Measurements from ENCODE around the gene RMC1.
"Not testable (repeated sequence)": the region's sequence is repeated elsewhere in the genome, so short reads cannot be mapped to it uniquely, and the experiment has no call there.

Gene RMC1

DNA sequence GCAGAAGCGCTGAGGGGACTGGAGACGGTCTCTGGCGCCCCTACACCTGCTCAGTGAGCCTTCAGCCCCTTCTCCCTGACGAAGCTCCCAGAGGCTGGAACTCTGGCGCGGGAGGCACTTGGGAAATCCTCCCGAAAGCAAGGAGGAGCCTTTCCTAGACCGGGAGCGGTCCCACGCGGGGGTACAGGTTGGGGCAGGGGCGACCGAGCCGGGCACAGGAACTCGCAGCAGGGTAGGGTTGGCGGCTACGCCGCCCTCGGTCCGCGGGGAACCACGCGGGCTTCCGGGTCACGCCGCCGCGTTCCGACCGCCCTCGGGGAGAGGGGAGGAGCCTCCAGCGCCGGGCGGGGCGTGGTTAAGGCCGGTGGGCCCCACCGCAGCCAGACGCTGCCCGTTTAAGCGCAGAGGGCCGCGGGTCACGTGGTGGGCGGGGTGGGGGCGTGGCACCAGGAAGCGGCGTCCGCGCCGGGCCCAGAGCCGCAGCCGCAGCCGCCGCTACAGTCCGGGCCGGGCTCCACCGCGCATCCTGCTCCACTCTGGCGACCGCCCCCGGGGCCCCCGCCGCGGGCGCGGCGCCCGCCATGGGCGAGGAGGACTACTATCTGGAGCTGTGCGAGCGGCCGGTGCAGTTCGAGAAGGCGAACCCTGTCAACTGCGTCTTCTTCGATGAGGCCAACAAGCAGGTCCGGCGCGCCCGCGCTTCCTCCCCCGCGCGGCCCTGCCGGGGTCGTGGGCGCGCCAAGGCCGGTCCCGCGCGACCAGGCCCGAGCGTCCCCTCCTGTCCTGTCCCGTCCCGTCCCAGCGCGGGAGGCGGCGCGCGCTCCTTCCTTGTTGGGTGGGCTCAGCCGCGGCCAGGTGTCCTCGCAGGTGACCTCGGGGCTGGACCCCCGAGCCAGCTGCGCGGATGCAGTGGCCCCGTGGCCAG lies at the start of gene RMC1:
TSS of gene RMC1 (plus strand) at position 474 of the 925 bp plus-strand sequence. CDS start at position 582, 108 bp downstream.
- peak; percentile 86 for DNase-seq

DNA sequence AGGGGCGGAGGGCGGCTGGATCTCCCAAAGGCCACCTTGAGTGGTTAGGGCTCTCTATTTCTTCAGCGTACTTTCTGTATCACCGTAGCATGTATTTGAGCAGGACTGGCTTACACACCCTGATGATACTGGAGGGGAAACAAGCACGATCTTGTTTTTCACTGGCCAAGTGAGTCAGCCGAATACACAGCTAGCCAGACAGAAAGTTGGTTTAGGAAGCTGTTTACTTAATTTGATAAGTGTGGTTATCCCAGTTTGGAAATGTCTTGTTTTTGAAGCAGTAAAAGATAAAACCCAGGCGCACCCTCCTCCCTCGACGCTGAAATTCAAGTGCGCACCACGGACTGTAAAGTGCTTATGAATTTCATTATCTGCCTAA lies 49.6 kb upstream of the RMC1 start:
- peak; percentile 33 for DNase-seq

- no peak for DNase-seq
Measured at GRCh38 chr18:23456835-23457234, 46.5 kb upstream of the RMC1 start.

DNA sequence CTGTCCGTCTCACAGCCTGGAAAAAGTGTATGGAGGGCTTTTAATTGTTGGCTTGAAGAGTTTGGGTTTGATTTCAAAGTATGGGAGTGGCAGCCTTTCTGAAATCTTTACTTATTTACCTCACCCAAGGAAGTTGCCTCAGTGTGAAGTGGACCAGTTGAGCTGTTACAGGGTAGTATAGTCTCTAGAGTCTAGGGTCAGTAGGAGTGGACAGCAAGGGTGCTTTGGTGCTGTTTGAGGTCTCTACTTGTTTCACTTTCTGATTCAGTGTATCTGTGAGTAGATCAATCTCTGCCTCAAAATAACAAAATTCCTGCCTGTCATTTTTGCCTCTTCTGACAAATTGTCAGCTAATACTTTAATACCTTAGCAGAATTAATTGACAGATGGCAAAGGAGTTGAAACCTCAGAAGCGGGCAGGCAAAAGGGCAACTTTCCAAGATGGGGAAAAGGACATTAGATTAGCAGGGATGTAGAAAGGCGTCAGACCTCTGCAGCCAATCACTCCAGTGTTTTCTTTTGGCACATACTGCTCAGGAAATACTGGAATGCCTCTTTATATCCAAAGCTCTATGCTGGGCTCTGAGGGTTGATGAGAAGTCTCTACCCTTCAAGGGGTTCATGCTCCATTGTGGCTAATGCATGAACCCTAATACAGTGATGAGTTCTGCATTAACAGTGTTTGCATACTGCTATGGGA lies 44.3 kb upstream of the RMC1 start:
- DNase-seq = no peak

GRCh38 chr18:23459530-23459921 lies 43.8 kb upstream of the RMC1 start:
- DNase-seq = no peak

GRCh38 chr18:23460285-23461273 lies 42.7 kb upstream of the RMC1 start:
- no peak for DNase-seq

- no peak for DNase-seq
Measured at GRCh38 chr18:23462876-23463275, 40.4 kb upstream of the RMC1 start.

DNA sequence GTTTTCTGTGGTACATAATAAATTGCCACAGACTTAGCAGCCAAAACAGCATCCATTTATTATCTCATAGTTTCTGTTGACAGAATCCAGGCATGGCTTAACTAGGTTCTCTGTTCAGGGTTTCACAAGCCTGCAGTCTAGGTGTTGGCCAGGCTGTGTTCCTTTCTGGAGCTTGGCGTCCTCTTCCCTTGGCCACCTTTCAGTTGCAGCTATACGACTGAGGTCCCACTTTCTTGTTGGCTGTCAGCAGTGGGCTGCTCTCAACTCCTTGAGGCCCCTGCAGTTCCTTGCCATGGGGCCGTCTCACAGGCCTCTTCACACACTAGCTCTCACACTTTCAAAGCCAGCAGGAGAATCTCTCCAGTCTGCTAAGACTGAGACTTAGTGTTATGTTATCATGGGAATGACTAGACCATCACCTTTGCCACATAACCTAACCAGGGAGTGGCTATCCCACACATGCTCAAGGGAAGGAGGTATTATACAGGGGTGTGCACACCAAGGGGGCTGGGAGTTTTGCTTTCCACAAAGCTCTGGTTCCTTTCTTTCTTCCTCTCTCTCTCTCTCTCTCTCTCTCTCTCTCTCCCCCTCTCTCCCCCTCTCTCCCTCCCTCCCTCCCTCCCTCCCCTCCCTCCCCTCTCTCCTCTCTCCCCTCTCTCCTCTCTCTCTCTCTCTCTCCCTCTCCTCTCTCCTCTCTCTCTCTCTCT lies 34.4 kb upstream of the RMC1 start:
- DNase-seq = no peak

DNA sequence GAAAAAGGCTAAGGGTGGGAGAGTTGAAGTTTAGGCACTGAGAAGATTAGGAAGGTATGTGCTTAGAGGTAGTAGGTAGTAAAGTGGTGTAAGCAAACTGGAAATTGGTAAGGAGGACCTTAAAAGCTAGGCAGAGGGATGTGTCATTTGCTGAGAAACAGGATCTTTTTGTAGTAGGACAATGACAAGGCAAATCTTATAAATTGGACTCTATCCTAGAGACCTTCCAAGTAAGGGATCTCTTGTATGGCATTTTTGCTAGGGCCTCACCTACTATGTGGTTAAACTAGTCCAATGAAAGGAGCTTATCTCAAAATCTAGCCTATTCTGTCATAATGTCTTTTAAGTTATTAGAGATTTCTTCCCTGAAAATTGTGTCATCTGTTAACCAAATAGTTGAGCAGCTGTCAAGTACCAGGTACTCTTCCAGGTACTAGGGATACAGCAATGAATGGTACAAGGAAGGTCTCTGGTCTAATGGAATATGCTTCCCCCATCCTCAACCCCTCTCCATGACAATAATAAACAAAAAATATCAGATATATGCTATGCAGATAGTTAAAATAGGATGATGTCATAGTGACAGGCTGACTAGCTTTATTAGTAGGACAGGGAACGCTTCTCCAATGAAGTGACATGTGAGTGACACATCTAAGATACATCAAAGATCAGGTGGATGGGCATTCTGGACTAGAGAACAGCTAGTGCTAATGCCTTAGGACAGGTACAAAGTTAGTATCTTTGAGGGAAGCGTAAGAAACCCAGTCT lies 32.5 kb upstream of the RMC1 start:
- no peak for DNase-seq

DNA sequence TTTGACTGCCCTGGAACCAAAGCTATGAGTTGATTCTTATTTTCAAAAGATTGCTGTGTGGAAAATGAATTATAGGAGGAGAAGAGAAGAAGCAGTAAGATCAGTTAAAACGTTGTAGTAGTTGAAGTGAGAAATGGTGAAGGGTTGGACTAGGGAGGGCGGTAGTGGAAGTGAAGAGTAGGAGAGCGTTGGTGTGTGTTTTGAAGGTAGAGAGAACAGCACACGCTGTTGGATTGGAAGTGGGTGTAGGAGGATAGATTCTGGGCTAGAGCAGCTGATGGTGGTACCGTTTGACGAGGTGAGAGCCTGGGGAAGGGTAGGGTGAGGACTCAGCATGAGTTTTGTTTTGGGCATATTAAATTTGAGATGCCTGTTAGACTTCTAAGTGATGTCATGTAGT lies 31.8 kb upstream of the RMC1 start:
- DNase-seq = no peak

GRCh38 chr18:23479829-23480505 lies 23.3 kb upstream of the RMC1 start:
- no peak for DNase-seq

GRCh38 chr18:23484561-23485182 lies 18.6 kb upstream of the RMC1 start:
- no peak for DNase-seq

GRCh38 chr18:23485386-23485785 lies 17.9 kb upstream of the RMC1 start:
- no peak for DNase-seq

DNA sequence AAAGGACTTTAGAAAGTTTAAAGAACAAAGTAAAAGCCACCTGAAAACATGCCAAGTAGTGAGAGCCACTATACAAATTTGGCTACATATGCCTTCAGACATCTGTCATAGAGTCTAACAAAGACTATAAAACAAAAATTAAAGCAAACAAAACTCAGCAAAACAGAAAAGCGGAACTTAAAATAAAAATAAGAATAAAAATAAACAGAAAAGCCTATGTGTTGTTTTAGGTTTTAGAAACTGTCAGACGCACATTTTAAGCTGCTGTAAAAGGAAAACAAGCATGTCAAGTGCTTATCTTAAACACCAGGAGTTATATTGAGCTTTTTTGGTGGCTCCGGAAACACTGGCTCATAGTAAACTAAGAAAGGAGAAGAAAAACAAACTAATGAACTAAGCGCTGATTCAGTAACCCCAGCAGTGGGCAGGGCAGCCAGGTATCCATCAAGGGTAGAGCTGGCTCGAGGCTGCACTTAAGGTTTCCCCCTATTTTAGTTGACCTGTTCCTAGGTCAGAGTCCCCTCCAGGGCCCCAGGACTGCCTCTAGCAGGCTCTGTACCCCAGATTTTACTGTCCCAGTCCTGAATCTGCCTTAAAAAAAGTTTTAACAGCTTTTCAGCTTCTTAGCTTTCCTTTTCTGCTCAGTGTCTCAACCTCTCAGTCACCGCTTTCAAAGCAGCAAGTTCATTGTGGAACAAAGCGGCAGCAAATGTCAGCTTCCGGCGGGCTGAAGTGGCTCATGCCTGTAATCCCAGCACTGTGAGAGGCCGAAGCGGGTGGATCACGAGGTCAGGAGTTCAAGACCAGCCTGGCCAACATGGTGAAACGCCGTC lies 15.4 kb upstream of the RMC1 start:
- DNase-seq = no peak

- not testable (repeated sequence) for DNase-seq
Measured at GRCh38 chr18:23489586-23489985, 13.7 kb upstream of the RMC1 start.

- DNase-seq = no peak
Measured at GRCh38 chr18:23493654-23494053, 9.7 kb upstream of the RMC1 start.

- no peak for DNase-seq
Measured at GRCh38 chr18:23494992-23495391, 8.3 kb upstream of the RMC1 start.

GRCh38 chr18:23495723-23496440 lies 7.4 kb upstream of the RMC1 start:
- DNase-seq = no peak

- DNase-seq = no peak
Measured at GRCh38 chr18:23498117-23498516, 5.2 kb upstream of the RMC1 start.

Data from NCI-H226 (cell line).